Epithelial cell of umbilical artery (primary cell): ENCODE results near the gene TPR. TPM values are rescaled to one million over a fixed set of nuclear protein-coding genes. Genes with fewer than 3 reads are reported as not detected.

Source experiments
- total RNA-seq: library from RNA; depleted of rRNA; stranded (reverse); fragments of >200 nt; gene quantifications from 2 replicates; pipeline ENCODE4 v1.2.3, GENCODE V29; 2014

The TPR gene
- total RNA-seq = 65.0 and 72.8 TPM in 2 replicates

DNA sequence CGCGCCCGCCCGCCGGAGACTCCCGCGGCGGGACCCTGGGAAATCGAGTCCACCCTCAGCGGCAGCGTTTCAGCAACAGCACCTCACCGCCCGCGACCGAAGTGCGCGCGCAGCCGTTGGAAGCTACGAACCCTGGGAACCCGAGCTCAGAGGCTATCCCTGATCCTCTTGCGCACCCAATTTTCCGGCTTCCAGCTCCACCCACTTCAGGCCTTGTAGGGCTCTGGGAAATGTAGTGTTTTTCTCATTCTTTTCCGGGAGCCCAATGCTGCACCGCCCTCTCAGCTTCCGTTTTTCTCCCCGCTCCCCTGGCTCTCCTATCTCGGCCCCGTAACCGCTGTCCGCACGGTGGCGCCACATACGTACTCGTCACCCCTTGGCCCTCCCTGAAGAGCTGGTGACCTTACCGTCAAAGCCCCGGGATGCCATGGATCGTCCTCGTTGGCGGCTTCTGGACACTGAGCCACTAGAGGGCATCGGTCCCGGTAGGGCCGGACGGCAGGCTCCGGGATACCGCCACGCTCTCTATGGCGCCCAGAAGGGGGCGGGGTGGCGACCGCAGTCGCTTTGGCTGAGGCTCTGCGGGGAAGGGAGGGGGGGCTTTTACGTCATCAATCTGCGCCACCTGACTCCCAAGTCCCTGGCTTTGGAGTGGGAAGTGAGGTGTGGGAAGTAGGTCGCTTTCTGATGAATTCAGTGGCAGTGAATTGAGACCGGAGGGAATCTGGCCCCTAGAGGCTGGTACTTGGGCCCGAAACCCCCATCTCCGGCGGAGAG lies at the start of gene TPR, which contains the start of gene ODR4:
Gene TPR, minus strand, starts transcription at position 102 of the 777 bp plus-strand sequence. CDS start 225 bp downstream, outside the sequence.
Gene ODR4, plus strand, starts transcription at position 687 of the 777 bp plus-strand sequence. CDS start 3,948 bp downstream, outside the sequence.

DNA sequence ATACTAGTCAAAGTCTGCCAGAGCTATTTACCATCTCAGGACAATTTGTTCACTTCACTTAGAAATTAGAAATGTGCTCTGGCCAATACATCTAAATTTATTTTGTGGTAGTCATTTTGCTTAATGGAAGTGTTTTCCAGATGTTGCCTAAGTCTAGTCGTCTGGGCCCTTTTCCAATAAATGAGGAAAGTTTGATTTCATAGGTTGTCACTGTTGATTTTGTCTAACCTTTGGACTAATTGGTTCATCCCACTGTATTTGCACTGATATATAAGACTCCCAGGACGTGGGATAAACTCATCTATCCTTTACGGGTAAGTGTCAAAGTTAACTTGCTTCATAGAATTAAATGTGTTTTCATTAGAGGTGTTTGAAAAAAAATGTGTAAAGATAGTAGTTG lies 79.1 kb downstream of the TPR start, which contains the start of gene PRG4:
Gene PRG4, plus strand, starts transcription at position 300 of the 400 bp plus-strand sequence.

Other genes with a start within 250 kb of the TPR start
- gene PRG4, start 79.0 kb downstream of the TPR start, total RNA-seq = not detected in 2 replicates
- gene ODR4, start 585 bp upstream of the TPR start, total RNA-seq = 17.6 and 19.8 TPM in 2 replicates
- gene PDC, start 85.9 kb upstream of the TPR start, total RNA-seq = not detected in 2 replicates